Thyroid gland (tissue), 4 donors: ENCODE measurements around the gene KRTAP5-4. TPM values are rescaled to one million over a fixed set of nuclear protein-coding genes. Genes with fewer than 3 reads are reported as not detected.

ENCODE experiments used
- DNase-seq, 2 donors: peaks; one replicate each; pipeline ENCODE4 v3.0.0-alpha.2; 2019
- H3K27ac ChIP-seq, 3 donors: fragments of 200-600 bp; sonication (generic); 1 replicate in 2 of 3; 2 replicates in 1 of 3; pipeline ENCODE4 v1.5.1; 2016 to 2019; ENCODE audit warnings: mild to moderate bottlenecking in 1 of 3, moderate library complexity in 1 of 3
- H3K27me3 ChIP-seq: fragments of 200-600 bp; sonication (generic); one replicate; pipeline ENCODE4 v1.5.1; 2019
- H3K36me3 ChIP-seq, 2 donors: fragments of 200-600 bp; sonication (generic); one replicate each; pipeline ENCODE4 v1.5.1; 2016 to 2019
- H3K4me1 ChIP-seq, 2 donors: fragments of 200-600 bp; sonication (generic); one replicate each; pipeline ENCODE4 v1.5.1; 2017 to 2019
- H3K4me3 ChIP-seq, 3 donors: fragments of 200-600 bp; sonication (generic); replicated peaks in 1 of 3; 1 replicate in 2 of 3; 2 replicates in 1 of 3; pipeline ENCODE4 v1.5.1; 2016; ENCODE audit warnings: mild to moderate bottlenecking in 1 of 3
- H3K9me3 ChIP-seq: fragments of 200-600 bp; sonication (generic); one replicate; pipeline ENCODE4 v1.5.1; 2017
- POLR2A ChIP-seq, 2 donors: fragments of 450-650 bp; IDR thresholded peaks; one replicate each; pipeline ENCODE4 v1.6.1; 2017; ENCODE audit warnings: antibody characterized with exemption in 2 of 2, mild to moderate bottlenecking in 2 of 2, moderate library complexity in 1 of 2
- WGBS, 2 donors: methylation state at CpG; one replicate each; pipeline ENCODE4 v1.1.5; 2017; 5-methylcytosine and 5-hydroxymethylcytosine counted together
- intact Hi-C: fragments of 100-400 bp; cut with DNase I; formaldehyde crosslinking; loops from one replicate; pipeline ENCODE4 v1.15.1; 2023
- total RNA-seq, 4 donors: library from RNA; depleted of rRNA; stranded (reverse); fragments of >200 nt; gene quantifications; one replicate each; pipeline ENCODE4 v1.2.3, GENCODE V29; 2016
- TF ChIP-seq, protein P1 (sequence below), 6 experiments: fragments of 200-600 bp in 3 of 6; fragments of 450-650 bp in 3 of 6; sonication (generic) in 3 of 6; IDR thresholded peaks; one replicate each; pipeline ENCODE4 v1.5.1; 2016 to 2019; ENCODE audit warnings: antibody characterized with exemption in 6 of 6, mild to moderate bottlenecking in 2 of 6, inconsistent platforms in 1 of 6, moderate library complexity in 1 of 6

The KRTAP5-4 gene
- total RNA-seq, 4 donors from 2014 or later: not detected

DNA sequence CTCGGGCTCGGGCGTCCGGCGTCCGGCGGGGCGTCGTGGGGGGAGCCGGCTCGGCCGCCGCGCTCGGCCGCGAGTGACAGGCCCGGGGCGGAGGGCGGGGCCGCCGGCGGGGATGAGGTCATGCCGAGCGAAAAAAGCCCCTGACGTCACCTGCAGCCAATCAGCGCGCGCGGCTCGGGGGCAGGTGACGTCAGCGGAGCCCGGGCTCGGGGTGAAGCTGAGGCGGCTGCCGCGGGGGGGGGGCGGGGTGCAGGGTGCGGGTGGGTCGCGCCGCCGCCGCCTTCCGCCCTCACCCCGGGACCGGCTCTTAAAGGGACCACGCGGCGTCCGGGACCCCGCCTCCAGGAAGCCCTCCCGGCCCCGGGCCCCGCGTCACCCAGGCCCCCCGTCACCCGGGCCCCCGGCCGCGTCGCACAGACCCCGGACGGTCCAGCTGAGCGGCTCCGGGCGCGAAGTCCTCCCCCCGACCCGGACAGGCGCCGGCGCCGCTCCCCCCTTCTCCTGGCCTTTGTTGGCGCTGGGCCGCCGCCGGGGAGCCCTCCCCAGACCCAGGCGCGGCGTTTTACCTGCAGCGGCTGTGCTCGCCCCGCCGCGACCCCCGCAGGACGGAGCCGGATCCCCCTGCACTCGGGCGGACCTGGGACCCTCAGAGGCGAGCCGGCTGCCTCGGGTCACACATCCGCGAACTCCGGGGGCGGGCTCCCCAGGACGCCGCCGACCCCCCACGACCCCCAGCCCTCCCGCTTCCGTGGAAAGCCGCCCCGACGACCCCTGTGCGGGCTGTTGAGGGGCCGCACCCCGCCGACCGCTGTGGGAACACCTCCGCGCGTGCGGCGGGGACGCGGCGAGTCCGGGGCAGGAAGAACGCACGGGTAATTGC lies 49.5 kb downstream of the KRTAP5-4 start, which contains the start of gene DUSP8:
Gene DUSP8 (minus strand): TSS at position 75 of the 880 bp plus-strand sequence. CDS start 6,445 bp downstream, outside the sequence.
- no CpG with 5 or more reads among the region's 124 CpGs for WGBS, 2 donors
- DNase-seq: peak; percentile 82 to 88
- intact Hi-C loops: loop anchor here (5.0 kb wide), 1 partner anchor 370 kb away; no protein-coding TSS in a partner anchor
- Histone ChIP-seq H3K9me3 (no peaks in the 10 kb centered on the region), H3K27me3 (no peaks in the 10 kb centered on the region), H3K27ac (peak within 1 kb of the TSS in 2 of 3 donors; percentile 64 to 85), H3K4me3 (peak within 1 kb of the TSS in 1 of 3 donors; percentile 75), H3K36me3 (no peaks in the 10 kb centered on the region), H3K4me1 (peaks cover 15 to 33% of the 10 kb centered on the region in 2 donors)
- TF ChIP-seq, protein P1, sequence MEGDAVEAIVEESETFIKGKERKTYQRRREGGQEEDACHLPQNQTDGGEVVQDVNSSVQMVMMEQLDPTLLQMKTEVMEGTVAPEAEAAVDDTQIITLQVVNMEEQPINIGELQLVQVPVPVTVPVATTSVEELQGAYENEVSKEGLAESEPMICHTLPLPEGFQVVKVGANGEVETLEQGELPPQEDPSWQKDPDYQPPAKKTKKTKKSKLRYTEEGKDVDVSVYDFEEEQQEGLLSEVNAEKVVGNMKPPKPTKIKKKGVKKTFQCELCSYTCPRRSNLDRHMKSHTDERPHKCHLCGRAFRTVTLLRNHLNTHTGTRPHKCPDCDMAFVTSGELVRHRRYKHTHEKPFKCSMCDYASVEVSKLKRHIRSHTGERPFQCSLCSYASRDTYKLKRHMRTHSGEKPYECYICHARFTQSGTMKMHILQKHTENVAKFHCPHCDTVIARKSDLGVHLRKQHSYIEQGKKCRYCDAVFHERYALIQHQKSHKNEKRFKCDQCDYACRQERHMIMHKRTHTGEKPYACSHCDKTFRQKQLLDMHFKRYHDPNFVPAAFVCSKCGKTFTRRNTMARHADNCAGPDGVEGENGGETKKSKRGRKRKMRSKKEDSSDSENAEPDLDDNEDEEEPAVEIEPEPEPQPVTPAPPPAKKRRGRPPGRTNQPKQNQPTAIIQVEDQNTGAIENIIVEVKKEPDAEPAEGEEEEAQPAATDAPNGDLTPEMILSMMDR (IDR thresholded peaks at IDR 0.05): no peak
- peak; percentile 14 to 76 for TF ChIP-seq POLR2A (IDR thresholded peaks at IDR 0.05)

DNA sequence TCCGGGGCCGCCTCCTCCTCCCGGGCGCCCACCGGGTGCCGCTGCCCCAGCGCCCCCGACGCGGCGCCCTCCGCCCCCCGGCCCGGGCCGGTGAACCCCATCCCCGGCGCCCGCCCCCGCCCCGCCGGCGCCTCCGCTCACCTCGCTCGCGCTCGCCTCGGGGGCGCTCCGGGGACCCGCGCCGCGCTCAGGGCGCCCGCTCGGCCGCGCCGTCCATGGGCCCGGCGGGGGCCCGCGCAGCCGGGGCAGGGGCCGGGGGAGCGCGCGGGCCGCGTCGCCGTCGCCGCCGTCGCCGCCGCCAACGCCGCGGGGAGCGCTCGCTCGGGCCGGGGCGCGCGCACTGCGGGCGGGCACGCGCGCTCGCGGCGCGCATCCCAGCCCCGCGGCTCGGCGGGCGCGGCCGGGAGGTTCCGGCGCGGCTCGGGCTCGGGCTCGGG lies 50.2 kb downstream of the KRTAP5-4 start:
- no peaks in the 10 kb centered on the region for H3K9me3 ChIP-seq
- no CpG with 5 or more reads among the region's 91 CpGs for WGBS, 2 donors
- H3K27ac ChIP-seq: no peak overlapping the region
- no peaks in the 10 kb centered on the region for H3K27me3 ChIP-seq
- H3K4me1 ChIP-seq: peaks cover 15 to 33% of the 10 kb centered on the region in 2 donors
- no peak for TF ChIP-seq POLR2A (IDR thresholded peaks at IDR 0.05)
- TF ChIP-seq, protein P1 (IDR thresholded peaks at IDR 0.05): no peak
- intact Hi-C loops: loop anchor here (5.0 kb wide), 1 partner anchor 369 kb away; no protein-coding TSS in a partner anchor
- no peak for DNase-seq
- peak overlapping the region in 1 of 3 donors; percentile 51 for H3K4me3 ChIP-seq
- no peaks in the 10 kb centered on the region for H3K36me3 ChIP-seq

Other genes starting within 250 kb of the KRTAP5-4 start
- gene BRSK2, start 232.2 kb downstream of the KRTAP5-4 start, total RNA-seq: 1 to 10 TPM in 2 of 4 donors, under 1 TPM in 2; 0.34 to 2.2 (median 0.81) TPM
- gene MOB2, start 135.4 kb downstream of the KRTAP5-4 start, total RNA-seq: 10 to 100 TPM; 25.6 to 45.8 (median 30.1) TPM
- gene DUSP8, start 49.9 kb downstream of the KRTAP5-4 start, total RNA-seq: 1 to 10 TPM; 1.3 to 3.5 (median 2.5) TPM
- not detected for gene KRTAP5-1, start 36.9 kb downstream of the KRTAP5-4 start, total RNA-seq
- gene KRTAP5-2, start 23.8 kb downstream of the KRTAP5-4 start, total RNA-seq: not detected
- gene KRTAP5-3, start 13.7 kb downstream of the KRTAP5-4 start, total RNA-seq: not detected
- gene KRTAP5-5, start 7.6 kb upstream of the KRTAP5-4 start, total RNA-seq: not detected
- not detected for gene KRTAP5-6, start 75.1 kb upstream of the KRTAP5-4 start, total RNA-seq
- 100 to 1,000 TPM in 1 of 4 donors, 1 to 10 TPM in 1, under 1 TPM in 1, not detected in 1; 0.22 to 126 (median 1.5) TPM for gene IFITM10, start 128.5 kb upstream of the KRTAP5-4 start, total RNA-seq
- gene CTSD, start 141.8 kb upstream of the KRTAP5-4 start, total RNA-seq: 100 to 1,000 TPM; 363 to 577 (median 457) TPM
- not detected for gene SYT8, start 212.9 kb upstream of the KRTAP5-4 start, total RNA-seq
- gene TNNI2, start 216.8 kb upstream of the KRTAP5-4 start, total RNA-seq: not detected
- 10 to 100 TPM in 2 of 4 donors, 1 to 10 TPM in 2; 6.7 to 26.1 (median 10.5) TPM for gene LSP1, start 230.9 kb upstream of the KRTAP5-4 start, total RNA-seq